H1 (cell line): Measurements from ENCODE around the gene AIRE. TPM values are rescaled to one million over a fixed set of nuclear protein-coding genes. Genes with fewer than 3 reads are reported as not detected.

Experiments
- CEBPB ChIP-seq: IDR thresholded peaks from 2 replicates; pipeline ENCODE4 v1.6.1; 2012; ENCODE audit warnings: low read depth, low read length
- EP300 ChIP-seq, 2 experiments: IDR thresholded peaks; 1 replicate in 1 of 2; 2 replicates in 1 of 2; pipeline ENCODE4 v1.6.1; 2011 to 2012; ENCODE audit warnings: low read depth in 2 of 2, low read length in 2 of 2, mild to moderate bottlenecking in 2 of 2, borderline replicate concordance in 1 of 2, inconsistent platforms in 1 of 2, moderate library complexity in 1 of 2
- EZH2 ChIP-seq: fragments of 200-600 bp; sonication (generic); IDR thresholded peaks from 2 replicates; pipeline ENCODE4 v1.7.1; 2012; ENCODE audit warnings: low read depth, mild to moderate bottlenecking, moderate library complexity, low read length, inconsistent platforms; ENCODE audit not compliant: severe bottlenecking
- GTF2F1 ChIP-seq: IDR thresholded peaks from 2 replicates; pipeline ENCODE4 v1.6.1; 2012; ENCODE audit warnings: low read depth, low read length, improper control_type of control experiment, borderline replicate concordance
- KDM1A ChIP-seq: fragments of 200-600, 300-600 bp; sonication (generic); IDR thresholded peaks from 2 replicates; pipeline ENCODE4 v1.7.1; 2016; ENCODE audit warnings: mild to moderate bottlenecking, low read length, borderline replicate concordance
- KDM5A ChIP-seq: fragments of 200-600 bp; IDR thresholded peaks from 2 replicates; pipeline ENCODE4 v1.7.1; 2012; ENCODE audit warnings: mild to moderate bottlenecking, low read length, inconsistent platforms, mixed read lengths
- POLR2AphosphoS5 ChIP-seq: IDR thresholded peaks from 2 replicates; pipeline ENCODE4 v1.6.1; 2011; ENCODE audit warnings: low read depth, low read length
- SIRT6 ChIP-seq: IDR thresholded peaks from one replicate; pipeline ENCODE4 v1.7.1; 2012; ENCODE audit warnings: low read length, inconsistent platforms
- SP2 ChIP-seq: IDR thresholded peaks from 2 replicates; pipeline ENCODE4 v1.6.1; 2012; ENCODE audit warnings: mild to moderate bottlenecking, low read length, inconsistent platforms
- YY1 ChIP-seq: IDR thresholded peaks from 2 replicates; pipeline ENCODE4 v1.6.1; 2011; ENCODE audit warnings: low read depth, mild to moderate bottlenecking, low read length
- polyA plus RNA-seq, 7 experiments: library from polyadenylated mRNA; depleted of rRNA in 3 of 7; stranded (reverse) in 5 of 7; unstranded in 2 of 7; fragments of >200 nt in 5 of 7; fragments of 200-250 nt in 2 of 7; gene quantifications; 1 replicate in 5 of 7; 2 replicates in 1 of 7; 4 replicates in 1 of 7; pipeline versions ENCODE4 v1.2.1 to v1.2.3, GENCODE V29; 2011 to 2013; ENCODE audit warnings: missing spikeins in 2 of 7, mixed read lengths in 2 of 7
- total RNA-seq: library from RNA; stranded (reverse); fragmentation: NEBNext Ultra II Directional; extraction: Animal tissue kit (Norgen Biotek cat#: 25700); gene quantifications from 2 replicates; pipeline ENCODE4 v1.2.1, GENCODE V29; 2021
- TF ChIP-seq, protein P1 (sequence below): fragments of 300-600 bp; sonication (generic); IDR thresholded peaks from 2 replicates; pipeline ENCODE4 v1.7.1; 2012; ENCODE audit warnings: low read length, moderate library complexity, mild to moderate bottlenecking, inconsistent platforms; ENCODE audit not compliant: insufficient replicate concordance

AIRE gene
- total and polyA plus RNA-seq, 2 of the 8 experiments (the other 6 are each of a cell fraction or from before 2014, with no cell fraction given), result 0.09 TPM; not detected in 1

DNA sequence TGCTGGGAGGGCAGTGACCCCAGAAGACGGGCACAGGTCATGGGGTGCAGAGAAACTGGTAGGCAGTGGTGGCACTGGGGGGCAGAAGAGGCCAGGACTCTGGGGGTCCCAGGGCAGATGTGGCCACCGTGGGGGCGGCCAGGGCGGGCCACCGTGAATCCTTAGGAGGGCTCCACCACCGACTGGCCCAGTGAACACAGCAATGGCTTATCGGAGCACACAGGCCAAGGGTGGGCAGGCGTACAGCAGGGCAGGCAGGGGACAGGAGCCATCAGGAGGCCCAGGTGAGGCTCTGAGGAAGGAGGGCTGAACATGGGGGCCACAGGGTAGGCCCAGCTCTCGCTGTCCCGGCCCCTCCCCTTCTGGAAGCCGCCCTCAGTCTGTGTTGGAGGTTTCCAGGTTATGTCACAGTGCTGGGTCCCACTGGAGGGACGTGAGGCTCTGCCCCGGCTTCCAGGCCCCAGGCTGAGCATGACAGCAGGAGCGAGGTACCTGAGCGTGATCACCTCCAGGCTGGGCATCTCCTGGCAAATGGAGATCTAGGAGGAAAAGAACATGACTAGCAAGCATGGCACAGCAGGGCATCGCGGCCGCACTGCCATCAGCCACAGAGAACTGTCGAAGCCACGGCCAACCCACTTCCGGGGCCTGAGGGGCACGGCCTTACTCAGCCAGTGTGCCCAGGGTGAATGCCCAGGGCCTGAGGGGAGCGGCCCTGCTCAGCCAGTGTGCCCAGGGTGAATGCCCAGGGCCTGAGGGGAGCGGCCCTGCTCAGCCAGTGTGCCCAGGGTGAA, 49.8 kb downstream of the AIRE start (continued):
- TF ChIP-seq, protein P1, sequence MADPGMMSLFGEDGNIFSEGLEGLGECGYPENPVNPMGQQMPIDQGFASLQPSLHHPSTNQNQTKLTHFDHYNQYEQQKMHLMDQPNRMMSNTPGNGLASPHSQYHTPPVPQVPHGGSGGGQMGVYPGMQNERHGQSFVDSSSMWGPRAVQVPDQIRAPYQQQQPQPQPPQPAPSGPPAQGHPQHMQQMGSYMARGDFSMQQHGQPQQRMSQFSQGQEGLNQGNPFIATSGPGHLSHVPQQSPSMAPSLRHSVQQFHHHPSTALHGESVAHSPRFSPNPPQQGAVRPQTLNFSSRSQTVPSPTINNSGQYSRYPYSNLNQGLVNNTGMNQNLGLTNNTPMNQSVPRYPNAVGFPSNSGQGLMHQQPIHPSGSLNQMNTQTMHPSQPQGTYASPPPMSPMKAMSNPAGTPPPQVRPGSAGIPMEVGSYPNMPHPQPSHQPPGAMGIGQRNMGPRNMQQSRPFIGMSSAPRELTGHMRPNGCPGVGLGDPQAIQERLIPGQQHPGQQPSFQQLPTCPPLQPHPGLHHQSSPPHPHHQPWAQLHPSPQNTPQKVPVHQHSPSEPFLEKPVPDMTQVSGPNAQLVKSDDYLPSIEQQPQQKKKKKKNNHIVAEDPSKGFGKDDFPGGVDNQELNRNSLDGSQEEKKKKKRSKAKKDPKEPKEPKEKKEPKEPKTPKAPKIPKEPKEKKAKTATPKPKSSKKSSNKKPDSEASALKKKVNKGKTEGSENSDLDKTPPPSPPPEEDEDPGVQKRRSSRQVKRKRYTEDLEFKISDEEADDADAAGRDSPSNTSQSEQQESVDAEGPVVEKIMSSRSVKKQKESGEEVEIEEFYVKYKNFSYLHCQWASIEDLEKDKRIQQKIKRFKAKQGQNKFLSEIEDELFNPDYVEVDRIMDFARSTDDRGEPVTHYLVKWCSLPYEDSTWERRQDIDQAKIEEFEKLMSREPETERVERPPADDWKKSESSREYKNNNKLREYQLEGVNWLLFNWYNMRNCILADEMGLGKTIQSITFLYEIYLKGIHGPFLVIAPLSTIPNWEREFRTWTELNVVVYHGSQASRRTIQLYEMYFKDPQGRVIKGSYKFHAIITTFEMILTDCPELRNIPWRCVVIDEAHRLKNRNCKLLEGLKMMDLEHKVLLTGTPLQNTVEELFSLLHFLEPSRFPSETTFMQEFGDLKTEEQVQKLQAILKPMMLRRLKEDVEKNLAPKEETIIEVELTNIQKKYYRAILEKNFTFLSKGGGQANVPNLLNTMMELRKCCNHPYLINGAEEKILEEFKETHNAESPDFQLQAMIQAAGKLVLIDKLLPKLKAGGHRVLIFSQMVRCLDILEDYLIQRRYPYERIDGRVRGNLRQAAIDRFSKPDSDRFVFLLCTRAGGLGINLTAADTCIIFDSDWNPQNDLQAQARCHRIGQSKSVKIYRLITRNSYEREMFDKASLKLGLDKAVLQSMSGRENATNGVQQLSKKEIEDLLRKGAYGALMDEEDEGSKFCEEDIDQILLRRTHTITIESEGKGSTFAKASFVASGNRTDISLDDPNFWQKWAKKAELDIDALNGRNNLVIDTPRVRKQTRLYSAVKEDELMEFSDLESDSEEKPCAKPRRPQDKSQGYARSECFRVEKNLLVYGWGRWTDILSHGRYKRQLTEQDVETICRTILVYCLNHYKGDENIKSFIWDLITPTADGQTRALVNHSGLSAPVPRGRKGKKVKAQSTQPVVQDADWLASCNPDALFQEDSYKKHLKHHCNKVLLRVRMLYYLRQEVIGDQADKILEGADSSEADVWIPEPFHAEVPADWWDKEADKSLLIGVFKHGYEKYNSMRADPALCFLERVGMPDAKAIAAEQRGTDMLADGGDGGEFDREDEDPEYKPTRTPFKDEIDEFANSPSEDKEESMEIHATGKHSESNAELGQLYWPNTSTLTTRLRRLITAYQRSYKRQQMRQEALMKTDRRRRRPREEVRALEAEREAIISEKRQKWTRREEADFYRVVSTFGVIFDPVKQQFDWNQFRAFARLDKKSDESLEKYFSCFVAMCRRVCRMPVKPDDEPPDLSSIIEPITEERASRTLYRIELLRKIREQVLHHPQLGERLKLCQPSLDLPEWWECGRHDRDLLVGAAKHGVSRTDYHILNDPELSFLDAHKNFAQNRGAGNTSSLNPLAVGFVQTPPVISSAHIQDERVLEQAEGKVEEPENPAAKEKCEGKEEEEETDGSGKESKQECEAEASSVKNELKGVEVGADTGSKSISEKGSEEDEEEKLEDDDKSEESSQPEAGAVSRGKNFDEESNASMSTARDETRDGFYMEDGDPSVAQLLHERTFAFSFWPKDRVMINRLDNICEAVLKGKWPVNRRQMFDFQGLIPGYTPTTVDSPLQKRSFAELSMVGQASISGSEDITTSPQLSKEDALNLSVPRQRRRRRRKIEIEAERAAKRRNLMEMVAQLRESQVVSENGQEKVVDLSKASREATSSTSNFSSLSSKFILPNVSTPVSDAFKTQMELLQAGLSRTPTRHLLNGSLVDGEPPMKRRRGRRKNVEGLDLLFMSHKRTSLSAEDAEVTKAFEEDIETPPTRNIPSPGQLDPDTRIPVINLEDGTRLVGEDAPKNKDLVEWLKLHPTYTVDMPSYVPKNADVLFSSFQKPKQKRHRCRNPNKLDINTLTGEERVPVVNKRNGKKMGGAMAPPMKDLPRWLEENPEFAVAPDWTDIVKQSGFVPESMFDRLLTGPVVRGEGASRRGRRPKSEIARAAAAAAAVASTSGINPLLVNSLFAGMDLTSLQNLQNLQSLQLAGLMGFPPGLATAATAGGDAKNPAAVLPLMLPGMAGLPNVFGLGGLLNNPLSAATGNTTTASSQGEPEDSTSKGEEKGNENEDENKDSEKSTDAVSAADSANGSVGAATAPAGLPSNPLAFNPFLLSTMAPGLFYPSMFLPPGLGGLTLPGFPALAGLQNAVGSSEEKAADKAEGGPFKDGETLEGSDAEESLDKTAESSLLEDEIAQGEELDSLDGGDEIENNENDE, result no peak
- TF ChIP-seq EP300 (IDR thresholded peaks at IDR 0.05; ENCODE audit: borderline replicate concordance in 1 of 2, low read depth in 2 of 2, low read length in 2 of 2), result no peak
- TF ChIP-seq YY1, result no peak
- no peak for TF ChIP-seq CEBPB
- no peak for TF ChIP-seq POLR2AphosphoS5
- no peak for TF ChIP-seq EZH2
- no peak for TF ChIP-seq SIRT6
- TF ChIP-seq KDM5A, result no peak
- TF ChIP-seq SP2, result no peak
- TF ChIP-seq GTF2F1, result no peak
- no peak for TF ChIP-seq KDM1A
- TF ChIP-seq, all 59 proteins: peak for 0
